SU-DHL-6 (cell line): ENCODE results near the gene RALGPS1.
"Not testable (repeated sequence)": the region's sequence is repeated elsewhere in the genome, so short reads cannot be mapped to it uniquely, and the experiment has no call there.

ENCODE experiments used
- H2AFZ ChIP-seq: fragments of 200-600 bp; sonication (generic); 2 replicates; pipeline ENCODE4 v1.6.1; 2014; ENCODE audit warnings: low read depth, mild to moderate bottlenecking, moderate library complexity, mixed read lengths, antibody characterized with exemption, low read length; ENCODE audit not compliant: severe bottlenecking
- H3F3A ChIP-seq: fragments of 200-600 bp; shearing (Covaris generic); 2 replicates; pipeline ENCODE4 v1.6.0; 2016; ENCODE audit warnings: antibody characterized with exemption, mild to moderate bottlenecking; ENCODE audit not compliant: insufficient read depth
- H3K27ac ChIP-seq: fragments of 200-600 bp; sonication (generic); 2 replicates; pipeline ENCODE4 v1.5.1; 2016; ENCODE audit warnings: low read depth, mild to moderate bottlenecking, low read length, moderate library complexity, mixed read lengths
- H3K27me3 ChIP-seq: fragments of 200-600 bp; sonication (generic), shearing (Covaris generic); 2 replicates; pipeline ENCODE4 v1.6.0; 2014; ENCODE audit warnings: mild to moderate bottlenecking, low read length
- H3K36me3 ChIP-seq: fragments of 200-600 bp; sonication (generic); 2 replicates; pipeline ENCODE4 v1.6.1; 2014; ENCODE audit warnings: mild to moderate bottlenecking, low read length, mixed read lengths
- H3K4me2 ChIP-seq: fragments of 300-600, 200-600 bp; shearing (Covaris generic), sonication (generic); 2 replicates; pipeline ENCODE4 v1.6.0; 2014; ENCODE audit warnings: low read length, low read depth, mild to moderate bottlenecking; ENCODE audit not compliant: poor library complexity, severe bottlenecking
- H3K4me3 ChIP-seq: fragments of 200-600 bp; sonication (generic); 2 replicates; pipeline ENCODE4 v1.5.1; 2014; ENCODE audit warnings: antibody characterized with exemption, low read length, mild to moderate bottlenecking, mixed read lengths; ENCODE audit not compliant: insufficient read depth, poor library complexity, severe bottlenecking
- H3K79me2 ChIP-seq: fragments of 200-600 bp; sonication (generic); 2 replicates; pipeline ENCODE4 v1.6.1; 2014; ENCODE audit warnings: mild to moderate bottlenecking, low read length, moderate library complexity; ENCODE audit not compliant: insufficient read depth
- H3K9ac ChIP-seq: fragments of 200-600 bp; sonication (generic); 2 replicates; pipeline ENCODE4 v1.7.0; 2014; ENCODE audit warnings: mild to moderate bottlenecking, low read length
- H3K9me2 ChIP-seq: fragments of 200-600 bp; sonication (generic); replicated peaks from 2 replicates; pipeline ENCODE4 v1.6.1; 2014; ENCODE audit warnings: low read length; ENCODE audit not compliant: insufficient read depth
- H3K9me3 ChIP-seq: fragments of 200-600 bp; sonication (generic); 2 replicates; pipeline ENCODE4 v1.6.1; 2014; ENCODE audit warnings: low read length, mixed read lengths; ENCODE audit not compliant: insufficient read depth
- H4K20me1 ChIP-seq: fragments of 200-600 bp; sonication (generic); 2 replicates; pipeline ENCODE4 v1.6.1; 2014; ENCODE audit warnings: low read depth, mild to moderate bottlenecking, antibody characterized with exemption, low read length, moderate library complexity, mixed read lengths
- CTCF ChIP-seq: fragments of 200-600 bp; sonication (generic); IDR thresholded peaks from one replicate; pipeline ENCODE4 v1.5.1; 2017; ENCODE audit warnings: antibody characterized with exemption, mild to moderate bottlenecking, low read length, moderate library complexity; ENCODE audit not compliant: insufficient read depth, poor library complexity, severe bottlenecking
- EZH2phosphoT487 ChIP-seq: fragments of 200-600 bp; sonication (generic), shearing (Covaris generic); conservative IDR thresholded peaks from 2 replicates; pipeline ENCODE4 v1.6.1; 2018; ENCODE audit warnings: mild to moderate bottlenecking, antibody characterized with exemption, low read length, moderate library complexity, mixed read lengths

The RALGPS1 gene

GRCh38 chr9:127170103-127170502 is 255.5 kb downstream of the RALGPS1 start:
- Histone ChIP-seq H3K27me3 (no peaks in the 10 kb centered on the region), H3K27ac (no peak overlapping the region), H3K36me3 (no peaks in the 10 kb centered on the region), H3K9me3 (no peaks in the 10 kb centered on the region), H3K79me2 (no peaks in the 10 kb centered on the region), H4K20me1 (no peaks in the 10 kb centered on the region), H3K4me3 (no peak overlapping the region), H3K9ac (no peak overlapping the region), H3K9me2 (no peaks in the 10 kb centered on the region), H3F3A (no peaks in the 10 kb centered on the region), H2AFZ (no peak overlapping the region), H3K4me2 (no peak overlapping the region)
- no peak for TF ChIP-seq CTCF
- no peak for TF ChIP-seq EZH2phosphoT487

DNA sequence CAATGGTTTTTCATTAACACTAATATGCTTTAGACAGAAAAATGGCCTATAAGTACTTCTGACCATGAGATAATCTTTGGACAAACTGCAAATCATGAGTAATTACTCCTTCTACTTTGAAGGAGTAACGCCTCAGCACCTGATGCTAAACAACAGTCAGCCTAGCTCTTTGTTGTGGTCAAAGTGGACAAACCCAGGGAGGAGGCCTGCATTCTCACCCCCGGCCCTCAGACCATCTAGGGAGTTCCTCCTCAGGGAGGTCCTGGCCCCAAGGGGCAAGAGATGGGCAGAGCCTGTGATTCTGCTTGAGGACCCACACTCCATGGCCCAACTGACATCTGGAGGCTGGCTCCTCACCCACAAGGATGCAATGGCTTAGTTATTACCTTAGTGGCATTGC is 256.1 kb downstream of the RALGPS1 start:
- Histone ChIP-seq H3K27ac (no peak overlapping the region), H4K20me1 (no peaks in the 10 kb centered on the region), H3K36me3 (no peaks in the 10 kb centered on the region), H3K9ac (no peak overlapping the region), H3K27me3 (no peaks in the 10 kb centered on the region), H3K79me2 (no peaks in the 10 kb centered on the region), H3F3A (no peaks in the 10 kb centered on the region), H3K9me2 (no peaks in the 10 kb centered on the region), H3K4me2 (no peak overlapping the region), H3K9me3 (no peaks in the 10 kb centered on the region), H3K4me3 (no peak overlapping the region), H2AFZ (no peak overlapping the region)
- TF ChIP-seq EZH2phosphoT487 (no peak), CTCF (no peak)

- not testable (repeated sequence) for H3K36me3 ChIP-seq, H3K27ac ChIP-seq, H3K9ac ChIP-seq, H3K4me3 ChIP-seq, H3K27me3 ChIP-seq, H3K9me2 ChIP-seq, H3K79me2 ChIP-seq, H3F3A ChIP-seq, H3K9me3 ChIP-seq, H2AFZ ChIP-seq, H3K4me2 ChIP-seq, H4K20me1 ChIP-seq
These were observed 256.8 kb downstream of the RALGPS1 start for GRCh38 chr9:127171348-127171747.

- H3K27me3 ChIP-seq = no peaks in the 10 kb centered on the region
- H3K9me2 ChIP-seq = no peaks in the 10 kb centered on the region
- H3K4me3 ChIP-seq = no peak overlapping the region
- H4K20me1 ChIP-seq = no peaks in the 10 kb centered on the region
- H3K9me3 ChIP-seq = no peaks in the 10 kb centered on the region
- H3K27ac ChIP-seq = no peak overlapping the region
- H3K9ac ChIP-seq = no peak overlapping the region
- H3K79me2 ChIP-seq = no peaks in the 10 kb centered on the region
- TF ChIP-seq CTCF (no peak), EZH2phosphoT487 (no peak)
- H3K4me2 ChIP-seq = no peak overlapping the region
- no peak overlapping the region for H2AFZ ChIP-seq
- H3F3A ChIP-seq = no peaks in the 10 kb centered on the region
- H3K36me3 ChIP-seq = no peaks in the 10 kb centered on the region
These were observed 257.6 kb downstream of the RALGPS1 start for GRCh38 chr9:127172066-127172707.
